GM11168 (cell line): ENCODE data around the gene TMEM135.

Source experiments
- in situ Hi-C: fragments of 300-500 bp; cut with MboI; formaldehyde crosslinking; loops from one replicate; pipeline ENCODE4 v1.12.0; 2022; ENCODE audit warnings: low sequenced_read_pairs; ENCODE audit not compliant: unreplicated experiment

TMEM135 gene

GRCh38 chr11:87372065-87372464 is 334.3 kb downstream of the TMEM135 start:
- in situ Hi-C loops = no loop called here
